T-helper 17 cell (primary cell): Measurements from ENCODE around the gene TAOK1. TPM values are rescaled to one million over a fixed set of nuclear protein-coding genes. Genes with fewer than 3 reads are reported as not detected.

Source experiments
- ATAC-seq: fragments of 150-1000 bp; cut with Tn5 transposase; 2 replicates; pipeline ENCODE4 v1.10.0; 2021; ENCODE audit warnings: mild to moderate bottlenecking, moderate library complexity
- DNase-seq, 3 donors: peaks; one replicate each; pipeline versions ENCODE4 v3.0.0 to v3.0.0-alpha.2; 2020 to 2021
- H3K9me3 ChIP-seq: one replicate; pipeline ENCODE4 v1.7.0; 2013; ENCODE audit warnings: low read length, mild to moderate bottlenecking; ENCODE audit not compliant: control insufficient read depth, poor library complexity, severe bottlenecking
- H3K27ac Mint-ChIP-seq: one replicate; pipeline ENCODE4 v1.8.0; 2022; ENCODE audit warnings: mild to moderate bottlenecking, moderate library complexity, mixed read lengths
- H3K27me3 Mint-ChIP-seq: one replicate; pipeline ENCODE4 v1.8.0; 2022; ENCODE audit warnings: mixed read lengths
- H3K36me3 Mint-ChIP-seq: one replicate; pipeline ENCODE4 v1.8.0; 2022; ENCODE audit warnings: low read depth, mixed read lengths
- H3K4me1 Mint-ChIP-seq: one replicate; pipeline ENCODE4 v1.8.0; 2022; ENCODE audit warnings: mild to moderate bottlenecking, mixed read lengths
- H3K4me3 Mint-ChIP-seq: one replicate; pipeline ENCODE4 v1.8.0; 2022; ENCODE audit warnings: mild to moderate bottlenecking, moderate library complexity, mixed read lengths
- total RNA-seq, 4 donors: library from RNA in 2 of 4; stranded (reverse) in 2 of 4; gene quantifications; one replicate each; pipeline ENCODE4 v1.2.3 and lab custom pipeline; 2022 to 2026

Gene TAOK1
- total RNA-seq, 2 donors from 2014 or later, result 54.3 to 58.2 TPM

GRCh38 chr17:29358416-29358815 lies 31.7 kb upstream of the TAOK1 start:
- Mint-ChIP-seq H3K27ac (peak overlapping the region; percentile 74), H3K4me3 (no peak overlapping the region), H3K4me1 (peaks cover 2% of the 10 kb centered on the region), H3K36me3 (peaks cover 3% of the 10 kb centered on the region), H3K27me3 (peaks cover 5% of the 10 kb centered on the region)
- H3K9me3 ChIP-seq, result no peaks in the 10 kb centered on the region
- ATAC-seq (no peak), DNase-seq (no peak)

GRCh38 chr17:29359777-29360176 lies 30.4 kb upstream of the TAOK1 start:
- ATAC-seq, result no peak
- Mint-ChIP-seq H3K27me3 (peaks cover 5% of the 10 kb centered on the region), H3K4me3 (no peak overlapping the region), H3K36me3 (peaks cover 3% of the 10 kb centered on the region), H3K27ac (no peak overlapping the region), H3K4me1 (peaks cover 2% of the 10 kb centered on the region)
- H3K9me3 ChIP-seq, result no peaks in the 10 kb centered on the region
- no peak for DNase-seq

DNA sequence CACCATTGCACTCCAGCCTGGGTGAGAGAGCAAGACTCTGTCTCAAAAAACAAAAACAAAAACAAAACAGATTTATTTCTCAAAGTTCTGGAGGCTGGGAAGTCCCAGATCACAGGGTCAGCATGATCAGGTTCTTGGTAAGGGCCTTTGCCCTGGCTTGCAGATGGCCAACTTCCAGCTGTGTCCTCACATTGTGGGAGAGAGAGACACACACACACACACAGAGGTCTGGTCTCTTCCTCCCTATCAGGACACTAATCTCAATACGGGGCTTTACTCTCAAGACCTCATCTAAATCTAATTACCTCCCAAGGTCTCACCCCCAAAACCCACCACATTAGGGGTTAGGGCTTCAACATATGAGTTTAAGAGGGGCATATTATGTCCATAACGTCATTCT lies 26.4 kb upstream of the TAOK1 start:
- H3K4me1 Mint-ChIP-seq, result no peaks in the 10 kb centered on the region

GRCh38 chr17:29364691-29365090 lies 25.5 kb upstream of the TAOK1 start:
- no peak for DNase-seq

More for the DNA sequence above, 26.4 kb upstream of the TAOK1 start:
- Mint-ChIP-seq H3K27ac (no peak overlapping the region), H3K27me3 (no peaks in the 10 kb centered on the region), H3K36me3 (no peaks in the 10 kb centered on the region), H3K4me3 (no peak overlapping the region)
- DNase-seq (no peak), ATAC-seq (no peak)
- H3K9me3 ChIP-seq, result no peaks in the 10 kb centered on the region

GRCh38 chr17:29368161-29368560 lies 22.0 kb upstream of the TAOK1 start:
- H3K9me3 ChIP-seq, result no peaks in the 10 kb centered on the region
- H3K4me3 Mint-ChIP-seq, result no peak overlapping the region
- H3K4me1 Mint-ChIP-seq, result no peaks in the 10 kb centered on the region
- ATAC-seq, result no peak
- no peaks in the 10 kb centered on the region for H3K27me3 Mint-ChIP-seq
- no peaks in the 10 kb centered on the region for H3K36me3 Mint-ChIP-seq
- no peak overlapping the region for H3K27ac Mint-ChIP-seq
- no peak for DNase-seq

More at GRCh38 chr17:29364691-29365090, 25.5 kb upstream of the TAOK1 start:
- no peak for ATAC-seq
- Mint-ChIP-seq H3K4me3 (no peak overlapping the region), H3K4me1 (no peaks in the 10 kb centered on the region), H3K27me3 (no peaks in the 10 kb centered on the region), H3K27ac (no peak overlapping the region), H3K36me3 (no peaks in the 10 kb centered on the region)
- no peaks in the 10 kb centered on the region for H3K9me3 ChIP-seq

GRCh38 chr17:29368926-29369325 lies 21.2 kb upstream of the TAOK1 start:
- no peaks in the 10 kb centered on the region for H3K27me3 Mint-ChIP-seq
- H3K27ac Mint-ChIP-seq, result no peak overlapping the region
- no peaks in the 10 kb centered on the region for H3K4me1 Mint-ChIP-seq
- no peak for DNase-seq
- no peaks in the 10 kb centered on the region for H3K9me3 ChIP-seq
- H3K4me3 Mint-ChIP-seq, result no peak overlapping the region
- H3K36me3 Mint-ChIP-seq, result no peaks in the 10 kb centered on the region
- no peak for ATAC-seq

- Mint-ChIP-seq H3K4me1 (no peaks in the 10 kb centered on the region), H3K36me3 (no peaks in the 10 kb centered on the region), H3K27me3 (no peaks in the 10 kb centered on the region), H3K4me3 (no peak overlapping the region), H3K27ac (no peak overlapping the region)
- ATAC-seq (peak; percentile 96), DNase-seq (peak in 2 of 3 donors; percentile 14 to 34)
- no peaks in the 10 kb centered on the region for H3K9me3 ChIP-seq
Measured at GRCh38 chr17:29369831-29370735, 20.1 kb upstream of the TAOK1 start.

GRCh38 chr17:29376667-29377270 lies 13.4 kb upstream of the TAOK1 start:
- H3K27me3 Mint-ChIP-seq, result peaks cover 10% of the 10 kb centered on the region
- peak overlapping the region; percentile 37 for H3K27ac Mint-ChIP-seq

GRCh38 chr17:29378500-29378899 lies 11.7 kb upstream of the TAOK1 start:
- ATAC-seq, result no peak
- Mint-ChIP-seq H3K4me3 (no peak overlapping the region), H3K36me3 (no peaks in the 10 kb centered on the region), H3K4me1 (no peaks in the 10 kb centered on the region), H3K27ac (no peak overlapping the region), H3K27me3 (peaks cover 10% of the 10 kb centered on the region)
- DNase-seq, result no peak
- H3K9me3 ChIP-seq, result no peaks in the 10 kb centered on the region

More at GRCh38 chr17:29376667-29377270, 13.4 kb upstream of the TAOK1 start:
- Mint-ChIP-seq H3K36me3 (no peaks in the 10 kb centered on the region), H3K4me3 (no peak overlapping the region), H3K4me1 (no peaks in the 10 kb centered on the region)
- DNase-seq (no peak), ATAC-seq (no peak)
- no peaks in the 10 kb centered on the region for H3K9me3 ChIP-seq

- Mint-ChIP-seq H3K4me3 (no peak overlapping the region), H3K36me3 (no peaks in the 10 kb centered on the region), H3K27me3 (peaks cover 10% of the 10 kb centered on the region), H3K4me1 (no peaks in the 10 kb centered on the region), H3K27ac (no peak overlapping the region)
- no peaks in the 10 kb centered on the region for H3K9me3 ChIP-seq
- ATAC-seq (no peak), DNase-seq (no peak)
Measured at GRCh38 chr17:29379084-29379991, 10.8 kb upstream of the TAOK1 start.

DNA sequence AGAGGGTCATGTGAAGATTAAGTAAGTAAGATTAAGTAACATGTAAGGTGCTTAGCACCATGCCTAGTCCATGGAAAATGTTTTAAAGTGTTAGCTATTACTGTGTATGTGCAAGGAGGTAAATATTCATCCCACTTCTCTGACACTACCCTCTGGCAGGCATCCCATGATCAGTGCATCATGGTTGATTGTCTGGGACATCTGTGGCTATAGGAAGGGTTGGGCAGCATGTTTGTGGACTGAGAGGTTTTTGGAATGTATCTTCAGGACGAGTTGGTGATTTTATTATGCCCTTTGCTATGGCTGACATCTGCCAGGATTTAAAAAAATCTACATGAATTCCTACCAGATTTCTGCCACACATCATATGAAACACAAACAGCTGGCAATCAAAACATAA lies 6.5 kb upstream of the TAOK1 start:
- no peaks in the 10 kb centered on the region for H3K9me3 ChIP-seq
- H3K36me3 Mint-ChIP-seq, result no peaks in the 10 kb centered on the region
- H3K27ac Mint-ChIP-seq, result no peak overlapping the region
- H3K27me3 Mint-ChIP-seq, result no peaks in the 10 kb centered on the region
- no peak for DNase-seq
- H3K4me1 Mint-ChIP-seq, result no peaks in the 10 kb centered on the region
- H3K4me3 Mint-ChIP-seq, result no peak overlapping the region
- ATAC-seq, result no peak

DNA sequence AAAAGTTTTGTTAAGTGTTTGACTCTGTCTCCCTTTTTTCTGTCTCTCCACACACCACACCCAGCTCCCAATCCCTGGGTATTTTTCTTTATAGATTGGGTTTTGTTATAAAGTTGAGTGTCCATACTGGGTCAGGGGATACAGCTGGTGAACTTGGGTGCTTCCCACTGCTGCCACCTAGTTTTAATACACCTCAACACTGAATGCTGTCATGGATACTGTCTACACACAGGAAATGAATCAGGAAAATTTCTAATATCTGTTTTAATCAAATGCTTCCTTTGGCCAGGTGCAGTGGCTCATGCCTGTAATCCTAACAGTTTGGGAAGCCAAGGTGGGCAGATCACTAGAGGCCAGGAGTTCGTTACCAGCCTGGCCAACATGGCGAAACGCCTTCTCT lies 5.3 kb upstream of the TAOK1 start:
- no peak overlapping the region for H3K4me3 Mint-ChIP-seq
- ATAC-seq, result no peak
- peaks cover 4% of the 10 kb centered on the region for H3K4me1 Mint-ChIP-seq
- H3K36me3 Mint-ChIP-seq, result peaks cover under 1% of the 10 kb centered on the region
- no peak for DNase-seq
- no peaks in the 10 kb centered on the region for H3K9me3 ChIP-seq
- no peak overlapping the region for H3K27ac Mint-ChIP-seq
- H3K27me3 Mint-ChIP-seq, result no peaks in the 10 kb centered on the region

- DNase-seq, result no peak
- Mint-ChIP-seq H3K4me3 (no peak overlapping the region), H3K4me1 (peaks cover 13% of the 10 kb centered on the region), H3K36me3 (peaks cover 4% of the 10 kb centered on the region), H3K27ac (no peak overlapping the region), H3K27me3 (no peaks in the 10 kb centered on the region)
- ATAC-seq, result no peak
- H3K9me3 ChIP-seq, result no peaks in the 10 kb centered on the region
Measured at GRCh38 chr17:29386760-29387159, 3.4 kb upstream of the TAOK1 start.
